ENCODE measurements around the gene TMPRSS6.

DNA sequence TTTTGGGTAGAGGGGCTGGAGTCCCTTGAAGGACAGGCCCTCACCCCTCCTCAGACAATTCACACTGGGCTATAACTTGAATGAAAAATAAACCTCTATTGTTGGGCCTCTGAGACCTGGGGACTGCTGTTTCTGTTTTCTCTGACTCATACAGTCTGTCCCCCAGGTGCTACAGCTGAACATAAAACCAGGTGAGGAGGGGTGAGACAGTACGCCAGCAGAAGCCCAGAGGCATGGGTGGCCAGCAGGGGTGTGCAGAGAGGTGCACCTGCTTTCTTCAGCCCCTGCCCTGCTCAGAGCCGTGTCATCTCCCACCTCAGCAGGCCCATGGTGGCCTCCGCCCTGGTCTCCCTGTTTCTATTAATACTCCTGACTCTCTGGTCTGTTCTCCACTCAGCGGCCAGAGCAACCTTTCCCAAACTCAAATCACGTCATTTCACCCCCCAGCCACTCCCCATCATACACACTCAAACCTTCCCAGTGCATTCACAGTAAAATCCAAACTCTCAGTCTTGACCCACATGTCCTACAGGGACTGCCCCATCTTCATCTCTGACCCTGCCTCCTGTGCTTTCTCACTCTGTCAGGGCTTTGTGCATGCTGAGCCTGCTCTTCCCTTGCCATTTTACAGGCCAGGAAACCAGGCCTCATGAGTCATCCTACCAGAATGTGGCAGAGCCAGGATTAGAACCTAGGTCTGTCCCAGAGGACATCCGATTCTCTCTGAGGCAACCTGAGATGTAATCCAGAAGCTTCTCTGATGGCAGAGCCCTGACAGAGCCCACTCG lies 45.6 kb upstream of the TMPRSS6 start:
- TF ChIP-seq, protein P1, sequence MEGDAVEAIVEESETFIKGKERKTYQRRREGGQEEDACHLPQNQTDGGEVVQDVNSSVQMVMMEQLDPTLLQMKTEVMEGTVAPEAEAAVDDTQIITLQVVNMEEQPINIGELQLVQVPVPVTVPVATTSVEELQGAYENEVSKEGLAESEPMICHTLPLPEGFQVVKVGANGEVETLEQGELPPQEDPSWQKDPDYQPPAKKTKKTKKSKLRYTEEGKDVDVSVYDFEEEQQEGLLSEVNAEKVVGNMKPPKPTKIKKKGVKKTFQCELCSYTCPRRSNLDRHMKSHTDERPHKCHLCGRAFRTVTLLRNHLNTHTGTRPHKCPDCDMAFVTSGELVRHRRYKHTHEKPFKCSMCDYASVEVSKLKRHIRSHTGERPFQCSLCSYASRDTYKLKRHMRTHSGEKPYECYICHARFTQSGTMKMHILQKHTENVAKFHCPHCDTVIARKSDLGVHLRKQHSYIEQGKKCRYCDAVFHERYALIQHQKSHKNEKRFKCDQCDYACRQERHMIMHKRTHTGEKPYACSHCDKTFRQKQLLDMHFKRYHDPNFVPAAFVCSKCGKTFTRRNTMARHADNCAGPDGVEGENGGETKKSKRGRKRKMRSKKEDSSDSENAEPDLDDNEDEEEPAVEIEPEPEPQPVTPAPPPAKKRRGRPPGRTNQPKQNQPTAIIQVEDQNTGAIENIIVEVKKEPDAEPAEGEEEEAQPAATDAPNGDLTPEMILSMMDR (IDR thresholded peaks at IDR 0.05): no peak
- no peak for TF ChIP-seq POLR2AphosphoS5 (IDR thresholded peaks at IDR 0.05; ENCODE audit: insufficient read depth in 1 of 2, low read depth in 1 of 2)
- no peak for TF ChIP-seq POLR2A (IDR thresholded peaks at IDR 0.05)
